T47D (cell line): ENCODE results near the gene DPP10.
"Not testable (repeated sequence)": the region's sequence is repeated elsewhere in the genome, so short reads cannot be mapped to it uniquely, and the experiment has no call there.

ENCODE experiments used
- DNase-seq, 2 experiments: peaks; one replicate each; pipeline versions ENCODE4 v3.0.0 to v3.0.0-alpha.2; 2011 to 2012; ENCODE audit warnings: low read depth in 1 of 2, low spot score in 1 of 2
- JUND ChIP-seq: IDR thresholded peaks from 2 replicates; pipeline ENCODE4 v1.6.1; 2012; ENCODE audit warnings: low read depth
- in situ Hi-C: cut with HindIII; loops from 2 replicates; pipeline ENCODE4 v1.10.0; 2016; ENCODE audit warnings: low sequenced_read_pairs, low pct_unique_long_range_greater_than_20kb

DPP10 gene

DNA sequence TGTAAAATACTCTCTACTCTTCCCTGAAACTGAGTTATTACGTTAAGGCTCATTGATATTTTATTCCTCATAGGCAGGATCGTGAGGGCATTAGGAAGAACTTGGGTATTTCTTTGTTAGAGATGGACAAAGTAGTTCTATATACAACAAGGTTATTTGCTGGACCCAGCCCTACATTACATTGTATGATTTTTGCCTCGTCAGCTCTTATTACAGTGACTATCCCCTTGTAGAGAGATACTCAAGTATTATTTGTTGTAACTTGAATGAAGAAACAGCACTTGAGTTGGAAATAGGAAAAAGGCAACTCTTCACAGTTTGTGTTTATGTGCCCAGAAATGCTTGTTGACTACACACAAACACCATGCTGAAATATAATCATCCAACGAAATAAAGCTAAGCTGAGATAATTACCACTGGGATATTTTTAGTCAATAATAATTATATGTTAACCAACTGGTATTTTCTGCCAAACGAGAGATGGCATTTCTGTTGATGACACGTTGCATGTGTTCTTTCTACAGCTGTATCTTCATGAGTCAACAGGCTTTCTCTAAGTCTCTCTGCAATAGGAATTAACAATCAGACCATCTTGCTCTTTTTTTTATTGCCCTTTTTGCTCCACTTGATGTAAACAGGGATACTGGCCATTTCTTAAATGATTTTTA is 947.6 kb downstream of the DPP10 start:
- TF ChIP-seq JUND, result no peak
- DNase-seq, result no peak
- in situ Hi-C loops, result no loop called here

DNA sequence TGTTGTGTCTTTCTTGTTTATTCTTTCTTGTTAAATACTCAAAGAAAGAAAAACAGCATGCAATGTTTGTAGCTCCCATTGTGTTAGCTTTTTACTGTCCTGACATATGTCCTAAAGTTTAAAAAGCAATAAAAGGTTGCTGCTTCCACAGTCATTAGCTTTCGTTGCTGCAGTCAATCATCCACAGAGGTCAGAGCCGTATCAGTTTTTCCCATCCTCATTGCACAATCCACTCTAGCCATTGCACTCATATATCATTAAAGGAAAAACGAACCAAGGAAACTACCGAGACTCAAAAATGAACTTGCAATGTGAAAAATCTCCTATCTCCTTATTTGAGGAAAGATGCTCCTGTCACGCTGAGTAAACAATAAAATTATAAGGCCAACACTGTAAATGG is 954.1 kb downstream of the DPP10 start:
- TF ChIP-seq JUND, result no peak
- in situ Hi-C loops, result no loop called here
- no peak for DNase-seq

- DNase-seq, result no peak
- TF ChIP-seq JUND, result no peak
- in situ Hi-C loops, result no loop called here
Observed at GRCh38 chr2:115400940-115401339, 958.5 kb downstream of the DPP10 start.

- in situ Hi-C loops, result no loop called here
- TF ChIP-seq JUND, result no peak
- DNase-seq, result no peak
Observed at GRCh38 chr2:115412501-115412900, 970.1 kb downstream of the DPP10 start.

- in situ Hi-C loops, result no loop called here
- TF ChIP-seq JUND, result no peak
- DNase-seq, result no peak
Observed at GRCh38 chr2:115413791-115414190, 971.4 kb downstream of the DPP10 start.

DNA sequence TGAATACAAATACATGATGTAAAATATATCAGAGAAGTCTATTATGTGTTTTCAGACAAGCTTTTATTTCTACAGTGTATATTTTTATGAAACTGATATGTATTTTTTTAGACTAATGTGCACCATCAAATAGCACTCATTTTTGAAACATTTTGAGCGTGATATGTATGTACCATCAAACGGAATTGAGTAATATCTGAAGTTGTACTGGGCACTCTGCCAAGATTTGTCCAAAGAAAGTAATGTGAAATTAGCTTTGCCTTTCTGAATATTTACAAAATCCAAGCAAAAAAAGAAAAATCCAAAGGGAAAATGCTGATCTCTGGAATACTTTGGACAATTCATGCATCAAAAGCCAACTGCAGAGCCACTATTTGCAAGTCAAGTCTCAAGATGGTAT is 972.0 kb downstream of the DPP10 start:
- DNase-seq, result no peak
- no peak for TF ChIP-seq JUND
- in situ Hi-C loops, result no loop called here

- DNase-seq, result no peak
- in situ Hi-C loops, result no loop called here
- no peak for TF ChIP-seq JUND
Observed at GRCh38 chr2:115422004-115422634, 979.7 kb downstream of the DPP10 start.

DNA sequence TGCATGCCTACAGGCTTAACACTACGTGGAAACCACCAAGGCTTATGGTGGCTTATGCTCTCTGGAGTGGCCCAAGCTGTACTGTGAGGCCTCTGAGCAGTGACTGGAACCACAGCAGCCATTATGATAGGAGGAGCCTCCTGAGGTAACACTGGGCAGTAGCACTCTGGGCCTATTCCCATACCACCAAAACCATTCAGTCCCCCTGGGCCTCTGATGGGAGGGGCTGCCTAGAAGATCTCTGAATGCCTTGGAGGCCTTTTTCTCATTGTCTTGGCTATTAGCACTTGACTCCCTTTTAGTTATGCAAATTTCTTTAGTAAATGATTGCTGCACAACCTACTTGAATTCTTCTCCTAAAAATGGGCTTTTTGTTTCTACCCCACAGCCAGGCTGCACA is 985.0 kb downstream of the DPP10 start:
- no peak for TF ChIP-seq JUND
- in situ Hi-C loops, result no loop called here
- DNase-seq, result no peak

- in situ Hi-C loops, DNase-seq: not testable (repeated sequence)
Observed at GRCh38 chr2:115440746-115441145, 998.3 kb downstream of the DPP10 start.

GRCh38 chr2:115443539-115444185 is 1001.2 kb downstream of the DPP10 start:
- DNase-seq, result no peak
- TF ChIP-seq JUND, result no peak
- in situ Hi-C loops, result no loop called here

DNA sequence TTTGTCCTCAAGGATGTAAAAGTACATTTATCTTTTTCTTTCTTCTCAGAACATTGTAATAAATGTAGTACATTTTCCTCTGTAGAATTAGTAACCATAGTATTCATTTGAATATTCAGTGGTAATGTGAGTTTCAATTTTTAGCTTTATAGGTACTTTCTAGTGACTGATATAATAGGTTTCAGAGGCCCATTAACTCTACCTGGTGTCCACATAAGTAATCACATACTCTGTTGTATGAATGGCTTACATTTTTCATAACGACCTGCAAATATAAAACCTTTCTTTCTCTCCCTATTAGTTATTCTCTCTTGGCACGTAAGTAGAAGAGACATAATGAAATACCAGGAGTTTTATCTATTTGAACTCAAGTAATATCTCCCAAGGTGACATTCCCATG is 1017.6 kb downstream of the DPP10 start:
- in situ Hi-C loops, result no loop called here
- DNase-seq, result no peak
- TF ChIP-seq JUND, result no peak

DNA sequence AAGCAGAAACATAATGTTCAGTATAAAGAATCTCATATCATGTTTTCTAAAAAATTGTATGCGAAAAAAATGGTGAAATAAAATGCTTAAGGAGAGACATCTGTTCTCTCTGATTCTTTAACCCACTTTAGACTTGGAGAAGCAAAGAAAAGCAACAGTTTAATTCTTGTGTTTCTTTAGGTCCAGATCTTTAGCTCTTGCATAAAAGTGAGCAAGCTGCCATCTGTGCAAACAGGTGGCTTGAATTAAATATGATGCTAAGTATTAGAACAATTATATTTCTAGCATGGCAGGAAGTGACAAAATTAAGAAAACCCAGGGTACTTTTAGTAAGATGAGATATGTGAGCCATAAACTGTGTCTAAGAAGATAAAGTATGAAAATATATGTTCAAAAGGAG is 1038.3 kb downstream of the DPP10 start:
- in situ Hi-C loops, result no loop called here
- no peak for DNase-seq
- no peak for TF ChIP-seq JUND

GRCh38 chr2:115481842-115482241 is 1039.4 kb downstream of the DPP10 start:
- no peak for TF ChIP-seq JUND
- in situ Hi-C loops, result no loop called here
- DNase-seq, result no peak
